HS-27A (cell line): Measurements from ENCODE around the gene ZNF598.

Experiments
- DNase-seq: peaks from one replicate; pipeline ENCODE4 v3.0.0-alpha.2; 2012; ENCODE audit warnings: low read depth, missing footprints

ZNF598 gene

GRCh38 chr16:2009791-2010510 is at the start of gene ZNF598:
Gene ZNF598 (minus strand): TSS chr16:2009821.
- DNase-seq: peak; percentile 47

- DNase-seq: no peak
Measured at GRCh38 chr16:2058872-2059271, 49.3 kb upstream of the ZNF598 start.

DNA sequence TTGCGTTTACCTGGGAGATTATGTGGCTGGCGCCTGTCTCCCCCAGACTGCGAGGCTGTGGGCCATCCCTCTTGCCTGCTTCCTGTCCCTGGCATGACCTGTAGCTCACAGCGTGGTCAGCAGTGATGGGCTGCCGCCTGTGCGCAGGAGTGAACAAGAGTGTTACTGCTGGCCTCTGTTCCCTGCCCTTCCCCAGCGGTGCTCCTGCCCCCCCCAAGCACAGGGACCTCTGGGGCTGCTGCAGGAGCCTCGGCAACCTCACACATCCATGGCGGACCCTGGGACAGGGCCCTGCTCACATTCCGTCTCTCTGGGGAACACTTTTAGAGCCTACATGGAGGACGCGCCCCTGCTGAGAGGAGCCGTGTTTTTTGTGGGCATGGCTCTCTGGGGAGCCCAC is 48.8 kb upstream of the ZNF598 start:
- DNase-seq: no peak

GRCh38 chr16:2057438-2057837 is 47.8 kb upstream of the ZNF598 start:
- DNase-seq: no peak

- DNase-seq: no peak
Measured at GRCh38 chr16:2056681-2057407, 47.2 kb upstream of the ZNF598 start.

DNA sequence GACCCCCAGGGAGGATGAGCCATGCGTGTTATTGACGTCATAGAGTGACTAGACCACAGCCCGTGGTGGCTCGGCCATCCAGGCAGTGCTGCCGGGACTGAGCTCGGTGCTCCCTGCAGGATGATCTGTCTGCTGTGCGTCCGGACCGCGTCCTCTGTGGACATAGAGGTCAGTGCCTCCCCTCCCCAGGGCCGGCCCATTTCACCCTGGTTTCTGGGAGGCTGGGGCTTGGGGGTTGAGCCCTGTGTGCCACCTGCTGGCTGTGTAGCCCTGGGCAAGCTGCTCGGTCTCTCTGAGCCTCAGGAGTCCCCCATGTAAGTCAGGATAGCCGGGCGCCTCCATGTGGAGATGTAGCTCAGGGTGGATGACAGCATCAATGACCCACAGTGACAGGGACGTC is 46.5 kb upstream of the ZNF598 start:
- DNase-seq: no peak

GRCh38 chr16:2054543-2055245 is 45.1 kb upstream of the ZNF598 start:
- DNase-seq: no peak

- DNase-seq: no peak
Measured at GRCh38 chr16:2053897-2054296, 44.3 kb upstream of the ZNF598 start.

GRCh38 chr16:2053211-2053610 is 43.6 kb upstream of the ZNF598 start:
- DNase-seq: no peak

GRCh38 chr16:2048116-2048543 is 38.5 kb upstream of the ZNF598 start:
- DNase-seq: no peak

DNA sequence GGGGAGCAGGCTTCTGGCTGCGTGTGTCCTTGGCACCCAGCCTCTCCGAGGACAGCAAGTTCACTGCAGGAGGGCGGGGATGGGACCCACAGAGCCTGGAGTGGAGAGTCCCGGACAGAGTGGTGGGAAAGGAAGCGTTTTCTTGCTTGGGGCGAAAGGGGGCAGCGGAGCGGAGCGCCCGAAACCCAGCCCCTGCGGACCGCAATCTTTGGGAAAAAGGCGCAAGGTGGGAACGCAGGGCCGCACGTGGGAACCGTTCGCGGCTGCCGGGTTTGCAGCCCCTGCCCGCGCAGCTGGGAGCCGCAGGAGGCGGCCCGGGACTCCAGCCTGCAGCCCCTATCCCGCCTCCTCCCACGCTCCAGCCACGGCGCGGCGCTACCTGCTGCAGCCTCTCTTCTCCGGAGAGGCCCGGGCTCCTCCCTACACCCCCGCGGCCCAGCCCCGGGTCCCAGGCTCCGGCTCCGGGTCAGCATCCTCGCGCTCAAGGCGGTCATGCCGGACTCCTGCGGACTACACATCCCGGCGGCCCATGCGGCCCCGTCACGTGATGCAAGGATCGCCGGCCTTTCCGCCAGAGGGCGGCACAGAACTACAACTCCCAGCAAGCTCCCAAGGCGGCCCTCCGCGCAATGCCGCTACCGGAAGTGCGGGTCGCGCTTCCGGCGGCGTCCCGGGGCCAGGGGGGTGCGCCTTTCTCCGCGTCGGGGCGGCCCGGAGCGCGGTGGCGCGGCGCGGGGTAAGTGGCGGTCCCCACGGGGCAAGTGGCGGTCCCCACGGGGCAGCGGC is 37.9 kb upstream of the ZNF598 start, which contains the start of the genes NTHL1 and TSC2:
TSS of gene NTHL1 (minus strand) at position 505 of the 786 bp plus-strand sequence. CDS start at position 494, 11 bp downstream.
TSS of gene TSC2 (plus strand) at position 656 of the 786 bp plus-strand sequence. CDS start 631 bp downstream, outside the sequence.
- DNase-seq: peak; percentile 81

- DNase-seq: no peak
Measured at GRCh38 chr16:2046893-2047329, 37.3 kb upstream of the ZNF598 start.

DNA sequence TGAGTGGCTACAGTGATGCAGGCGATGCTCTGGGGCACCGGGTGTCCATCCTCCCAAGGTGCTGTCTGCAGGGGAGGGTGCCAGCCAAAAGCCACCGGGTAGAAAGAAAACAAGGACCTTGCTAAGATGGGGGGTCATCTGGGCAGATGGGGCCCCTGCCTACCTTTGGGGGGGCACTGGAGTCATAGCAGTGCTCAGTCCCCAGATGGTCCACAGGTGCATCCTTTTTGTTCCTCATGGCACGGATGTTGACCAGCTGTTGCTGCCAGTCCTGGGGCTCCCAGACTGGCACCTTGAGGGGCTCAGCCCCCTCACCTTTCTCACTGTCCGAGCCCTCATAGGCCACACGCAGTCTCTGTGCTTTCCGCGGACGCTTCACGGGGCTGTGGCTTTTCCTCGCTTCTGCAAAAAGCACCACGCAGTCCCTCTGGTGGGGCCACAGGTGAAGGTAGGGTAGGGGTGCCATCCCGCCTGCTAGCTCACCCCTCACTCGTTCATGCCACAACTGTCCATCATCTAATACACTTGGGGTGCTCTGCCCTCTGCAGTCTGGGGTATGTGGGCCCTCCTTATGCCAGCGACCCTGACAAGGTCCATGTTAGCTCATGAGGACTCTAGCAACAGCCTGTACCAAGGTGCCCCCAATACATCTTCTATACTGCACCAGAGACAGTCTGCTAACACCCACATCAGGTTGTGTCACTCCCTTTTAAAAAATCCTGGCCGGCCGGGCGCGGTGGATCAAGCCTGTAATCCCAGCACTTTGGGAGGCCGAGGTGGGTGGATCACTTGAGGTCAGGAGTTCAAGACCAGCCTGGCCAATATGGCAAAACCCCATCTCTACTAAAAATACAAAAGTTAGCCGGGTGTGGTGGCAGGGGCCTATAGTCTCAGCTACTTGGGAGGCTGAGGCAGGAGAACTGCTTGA is 36.6 kb upstream of the ZNF598 start:
- no peak for DNase-seq

- no peak for DNase-seq
Measured at GRCh38 chr16:2044541-2044940, 34.9 kb upstream of the ZNF598 start.

- DNase-seq: no peak
Measured at GRCh38 chr16:2043667-2044451, 34.2 kb upstream of the ZNF598 start.

DNA sequence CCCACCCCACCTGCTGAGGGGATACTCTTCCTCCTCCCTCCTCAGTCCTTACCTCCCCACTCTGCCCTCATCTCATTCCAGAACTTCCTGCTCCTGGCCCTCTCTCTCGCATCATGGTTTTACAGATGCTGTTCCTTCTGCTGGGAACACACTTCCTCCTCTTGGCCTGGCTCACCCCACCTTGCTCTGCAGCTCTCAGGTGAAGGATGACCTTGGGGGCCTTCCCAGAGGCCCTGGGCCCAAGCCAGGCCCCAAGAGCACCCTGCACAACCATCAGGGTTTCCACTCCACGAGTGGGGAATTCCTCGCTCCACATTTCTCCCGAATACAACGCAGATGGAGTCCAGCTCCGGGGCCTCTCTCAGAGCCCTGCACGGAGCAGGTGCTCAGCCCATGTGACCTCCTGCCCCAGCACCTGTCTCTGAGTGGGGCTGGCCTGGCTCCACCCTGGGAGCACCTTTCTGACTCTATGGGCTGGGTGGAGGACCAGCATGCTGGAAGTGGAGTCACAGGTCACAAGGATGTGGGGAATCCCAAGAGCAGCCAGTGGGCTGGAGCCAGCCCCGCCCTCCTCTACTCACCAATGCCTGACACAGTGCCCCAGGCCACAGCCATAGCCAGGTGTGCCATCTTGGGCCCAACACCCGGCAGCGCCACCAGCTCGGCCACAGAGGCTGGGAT is 33.5 kb upstream of the ZNF598 start:
- DNase-seq: no peak

- no peak for DNase-seq
Measured at GRCh38 chr16:2042171-2042985, 32.8 kb upstream of the ZNF598 start.

GRCh38 chr16:2040787-2041522 is 31.3 kb upstream of the ZNF598 start:
- no peak for DNase-seq
